GM12874 (cell line): Measurements from ENCODE around the gene C10orf90.

Experiments
- TF ChIP-seq, protein P1 (sequence below): IDR thresholded peaks from 2 replicates; pipeline ENCODE4 v1.5.1; 2011; ENCODE audit warnings: low read depth, mild to moderate bottlenecking, control low read depth, low read length, moderate library complexity; ENCODE audit not compliant: insufficient read depth

Gene C10orf90

DNA sequence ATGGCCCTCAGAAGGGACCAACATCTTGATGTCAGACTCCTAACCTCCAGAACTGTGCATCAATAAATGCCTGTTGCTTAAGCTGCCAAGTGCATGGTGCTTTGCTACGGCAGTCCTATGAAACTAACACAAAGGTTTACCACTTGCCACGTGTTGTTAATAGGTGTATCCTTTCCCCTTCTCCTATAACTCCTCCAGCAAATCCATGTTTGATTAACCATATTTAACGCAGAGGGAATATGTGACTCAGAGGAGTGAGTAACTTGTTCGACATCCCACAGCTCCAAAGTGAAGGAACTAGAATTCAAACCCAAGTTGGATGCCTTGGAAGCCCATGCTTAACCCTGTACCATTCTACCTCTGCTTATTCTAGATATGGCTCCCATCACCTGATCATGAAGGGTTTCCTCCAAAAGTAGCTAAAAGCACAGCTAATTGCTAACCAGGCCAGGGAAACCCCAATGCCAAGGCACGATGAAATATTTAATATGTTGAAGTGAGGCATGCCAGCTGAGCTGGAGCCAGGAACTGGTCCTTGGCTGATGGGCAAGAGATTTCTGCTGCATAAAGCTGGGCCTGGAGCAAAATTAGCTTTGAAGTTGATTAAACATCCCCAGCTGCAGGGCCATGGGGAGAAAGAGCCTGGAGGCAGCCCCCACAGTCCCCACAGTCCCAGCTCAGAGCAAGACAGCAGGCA lies 131.9 kb downstream of the C10orf90 start:
- TF ChIP-seq, protein P1, sequence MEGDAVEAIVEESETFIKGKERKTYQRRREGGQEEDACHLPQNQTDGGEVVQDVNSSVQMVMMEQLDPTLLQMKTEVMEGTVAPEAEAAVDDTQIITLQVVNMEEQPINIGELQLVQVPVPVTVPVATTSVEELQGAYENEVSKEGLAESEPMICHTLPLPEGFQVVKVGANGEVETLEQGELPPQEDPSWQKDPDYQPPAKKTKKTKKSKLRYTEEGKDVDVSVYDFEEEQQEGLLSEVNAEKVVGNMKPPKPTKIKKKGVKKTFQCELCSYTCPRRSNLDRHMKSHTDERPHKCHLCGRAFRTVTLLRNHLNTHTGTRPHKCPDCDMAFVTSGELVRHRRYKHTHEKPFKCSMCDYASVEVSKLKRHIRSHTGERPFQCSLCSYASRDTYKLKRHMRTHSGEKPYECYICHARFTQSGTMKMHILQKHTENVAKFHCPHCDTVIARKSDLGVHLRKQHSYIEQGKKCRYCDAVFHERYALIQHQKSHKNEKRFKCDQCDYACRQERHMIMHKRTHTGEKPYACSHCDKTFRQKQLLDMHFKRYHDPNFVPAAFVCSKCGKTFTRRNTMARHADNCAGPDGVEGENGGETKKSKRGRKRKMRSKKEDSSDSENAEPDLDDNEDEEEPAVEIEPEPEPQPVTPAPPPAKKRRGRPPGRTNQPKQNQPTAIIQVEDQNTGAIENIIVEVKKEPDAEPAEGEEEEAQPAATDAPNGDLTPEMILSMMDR: no peak

DNA sequence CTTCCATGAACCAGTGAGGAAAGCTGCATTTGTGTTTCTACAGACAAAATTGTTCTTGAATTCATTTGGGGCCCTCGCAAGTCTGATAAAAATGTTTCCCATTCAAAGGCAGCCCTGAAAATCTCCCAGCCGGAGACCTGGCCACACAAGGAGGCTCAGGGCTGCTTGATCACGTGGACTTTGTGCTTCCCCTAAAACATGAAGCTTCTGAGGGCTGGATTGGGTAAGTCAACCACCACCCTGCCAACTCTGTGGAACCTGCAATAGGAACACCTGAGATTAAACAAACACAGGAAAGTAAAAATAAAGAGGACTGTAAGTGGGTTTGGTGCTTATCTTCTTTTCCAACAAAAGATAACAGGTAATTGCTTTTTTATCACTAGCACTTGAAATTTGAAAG lies 133.8 kb downstream of the C10orf90 start:
- TF ChIP-seq, protein P1: no peak

DNA sequence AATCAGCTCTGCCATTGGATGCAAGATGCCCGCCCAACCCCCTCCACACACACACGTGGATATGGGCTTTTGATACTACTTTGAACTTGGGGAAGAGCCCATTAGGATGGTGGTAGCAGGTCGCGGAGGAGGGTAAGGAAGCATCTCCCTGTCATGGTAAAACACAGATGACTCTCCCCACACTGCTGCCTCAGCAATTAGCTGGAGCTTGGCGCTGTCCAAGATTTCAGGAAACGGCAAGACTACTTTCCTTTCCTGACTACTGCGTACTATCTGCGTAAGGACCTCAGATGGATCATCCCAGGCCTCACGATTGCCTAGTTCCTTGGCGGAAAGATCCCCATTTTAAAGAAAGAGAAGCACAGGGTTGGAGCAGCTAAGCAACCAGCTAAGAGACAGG lies 134.3 kb downstream of the C10orf90 start:
- TF ChIP-seq, protein P1: no peak

DNA sequence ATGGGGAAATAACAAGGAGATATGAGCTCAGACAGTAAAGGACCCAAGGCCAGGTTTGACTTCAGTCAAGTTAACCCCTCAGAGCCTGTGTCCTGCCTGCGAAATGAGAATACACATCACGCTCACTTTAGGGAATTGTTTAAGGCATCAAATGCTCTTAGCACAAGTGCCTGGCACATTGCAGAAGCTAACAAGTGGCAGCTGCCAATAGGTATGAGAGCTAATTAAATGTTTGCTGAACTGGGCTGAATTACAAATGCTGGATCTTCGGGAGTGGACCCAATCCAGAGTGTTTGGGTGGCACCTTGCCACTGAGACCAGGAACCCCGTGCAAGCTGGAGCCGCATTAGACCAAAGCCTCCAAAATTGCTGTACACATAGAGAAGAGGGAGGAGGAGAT lies 136.8 kb downstream of the C10orf90 start:
- TF ChIP-seq, protein P1: no peak

DNA sequence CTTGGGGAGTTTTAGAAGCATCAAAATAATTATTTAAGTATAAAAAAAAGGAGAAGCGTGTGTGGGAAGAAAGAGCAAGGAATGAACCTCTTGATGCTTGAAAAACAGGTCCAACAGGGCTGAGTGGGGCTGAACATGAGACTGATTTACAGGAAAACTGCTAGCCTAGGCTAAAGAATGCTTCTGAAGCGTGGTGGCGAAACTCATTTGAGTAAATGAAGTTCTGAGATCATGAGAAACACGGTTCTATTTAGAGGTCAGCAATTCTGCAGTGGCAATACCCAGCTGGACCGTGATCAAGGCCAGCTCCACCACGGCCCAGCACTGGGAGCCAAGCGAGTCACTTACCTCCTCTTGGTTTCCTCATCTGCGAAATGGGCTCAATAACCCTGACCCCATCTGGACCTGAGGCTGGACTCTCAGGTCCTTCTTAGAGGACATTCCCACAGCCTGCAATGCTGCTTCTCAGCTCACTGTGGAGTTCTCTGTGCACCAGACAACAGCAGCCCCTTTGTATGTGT lies 142.1 kb downstream of the C10orf90 start:
- TF ChIP-seq, protein P1: no peak

DNA sequence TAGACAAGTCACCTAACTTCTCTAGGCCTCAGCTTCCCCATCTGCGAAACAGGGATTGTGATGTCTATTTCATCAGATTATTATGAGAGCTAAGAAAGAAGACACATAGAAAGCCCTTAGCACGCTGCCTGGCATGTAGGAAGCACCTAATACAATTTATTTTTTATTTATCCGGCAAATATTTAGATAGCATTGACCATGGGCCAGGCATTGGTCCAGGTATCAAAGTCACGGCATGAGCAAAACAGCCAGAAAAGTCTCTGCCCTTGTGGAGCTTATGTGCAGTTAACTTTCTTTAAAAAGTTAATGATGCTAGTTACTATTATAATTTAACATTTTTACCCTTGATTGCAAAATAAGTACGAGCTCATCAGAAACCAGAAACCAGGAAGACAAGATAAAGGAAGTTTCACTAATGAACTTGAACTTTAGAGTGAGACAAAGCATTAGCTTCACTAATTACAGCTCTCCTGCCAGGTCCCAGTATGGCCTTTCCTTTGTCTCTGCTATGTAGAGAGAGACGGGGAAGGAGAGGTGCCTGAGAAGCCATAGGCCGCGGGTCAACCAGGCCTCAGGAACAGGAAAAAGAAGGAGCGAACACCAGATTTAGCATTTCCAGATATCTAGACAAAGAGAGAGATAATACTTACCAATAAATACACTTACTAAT lies 142.7 kb downstream of the C10orf90 start:
- TF ChIP-seq, protein P1: no peak

DNA sequence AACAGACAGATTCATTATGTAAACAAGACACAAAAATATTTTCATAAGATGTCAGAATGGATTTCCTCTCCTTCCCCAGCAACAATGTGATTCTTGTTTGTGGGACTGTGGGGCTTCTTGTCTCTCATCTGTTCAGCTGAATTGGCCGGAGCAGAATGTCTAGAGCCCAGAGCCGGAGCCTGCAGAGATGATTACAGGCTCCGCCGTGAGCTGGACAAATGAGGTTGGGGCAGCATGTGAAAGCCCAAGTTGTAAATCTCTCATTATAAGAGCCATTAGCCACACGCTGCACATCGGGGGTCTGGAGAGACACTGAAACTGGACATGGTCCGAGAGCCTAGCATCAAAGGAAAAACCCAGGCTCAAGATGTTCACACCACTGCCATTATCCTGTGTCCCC lies 145.2 kb downstream of the C10orf90 start:
- TF ChIP-seq, protein P1: no peak
